ENCODE data around the gene ARFGAP3. TPM values are rescaled to one million over a fixed set of nuclear protein-coding genes. Genes with fewer than 3 reads are reported as not detected.

The ARFGAP3 gene
- total and polyA plus RNA-seq, 2 experiments from 2014 or later: 14.8 to 19.1 TPM

- no peak for TF ChIP-seq CTCF (conservative IDR thresholded peaks at IDR 0.05; ENCODE audit: low read depth in 2 of 2)
- TF ChIP-seq JUNB (IDR thresholded peaks at IDR 0.05; ENCODE audit: unreplicated experiment): no peak
- no peak for TF ChIP-seq REST (IDR thresholded peaks at IDR 0.05; ENCODE audit: unreplicated experiment)
- no peak for TF ChIP-seq ZNF114 (CRISPR knock-in tag; IDR thresholded peaks at IDR 0.05)
- TF ChIP-seq NANOG (IDR thresholded peaks at IDR 0.05; ENCODE audit: borderline replicate concordance): no peak
These were observed 35.7 kb downstream of the ARFGAP3 start (continued) for GRCh38 chr22:42821386-42821785.

- Histone ChIP-seq H3K27ac (ENCODE audit: low read depth) (no peak overlapping the region), H2AFZ (no peak overlapping the region), H4K20me1 (replicated peaks; ENCODE audit: insufficient read depth) (no peaks in the 10 kb centered on the region), H3K27me3 (ENCODE audit: insufficient read depth) (no peaks in the 10 kb centered on the region), H3K79me2 (replicated peaks; ENCODE audit: insufficient read depth) (no peaks in the 10 kb centered on the region), H3K4me2 (no peak overlapping the region), H3F3A (replicated peaks; ENCODE audit: low read depth) (no peaks in the 10 kb centered on the region), H3K4me3 (no peak overlapping the region), H3K36me3 (ENCODE audit: insufficient read depth) (no peaks in the 10 kb centered on the region), H3K9me2 (ENCODE audit: insufficient read depth) (no peaks in the 10 kb centered on the region), H3K4me1 (ENCODE audit: insufficient read depth) (no peaks in the 10 kb centered on the region)
- Mint-ChIP-seq H3K36me3 (ENCODE audit: low read depth) (peaks cover 10% of the 10 kb centered on the region; the same call in 2 of the 3 replicates), H3K27ac (no peak overlapping the region; the same call in 1 of the 2 replicates), H3K9me3 (peaks cover 4% of the 10 kb centered on the region; the same call in 2 of the 3 replicates), H3K4me1 (no peaks in the 10 kb centered on the region), H3K27me3 (ENCODE audit: insufficient read depth, low read depth, poor library complexity) (no peaks in the 10 kb centered on the region), H3K4me3 (no peak overlapping the region)
- DNase-seq (ENCODE audit: low spot score): peak; percentile 78
- no peak for ATAC-seq
- TF ChIP-seq CREB1 (CRISPR knock-in tag; IDR thresholded peaks at IDR 0.05; ENCODE audit: low read depth) (no peak), CTCF (conservative IDR thresholded peaks at IDR 0.05; ENCODE audit: low read depth in 2 of 2) (peak; percentile 62 to 84), ZNF331 (CRISPR knock-in tag; IDR thresholded peaks at IDR 0.05; ENCODE audit: low read depth) (no peak), EZH2phosphoT487 (IDR thresholded peaks at IDR 0.05; ENCODE audit: unreplicated experiment) (no peak), EZH2 (IDR thresholded peaks at IDR 0.05; ENCODE audit: low read depth, unreplicated experiment) (no peak), NANOG (IDR thresholded peaks at IDR 0.05; ENCODE audit: borderline replicate concordance) (no peak), STAT1 (IDR thresholded peaks at IDR 0.05; ENCODE audit: unreplicated experiment) (no peak)
These were observed 36.9 kb downstream of the ARFGAP3 start for GRCh38 chr22:42820045-42820763.

All from GM23338 (cell line).